SJSA1 (cell line): ENCODE results near the gene ABCD3. TPM values are rescaled to one million over a fixed set of nuclear protein-coding genes. Genes with fewer than 3 reads are reported as not detected.

Experiments used
- DNase-seq, 2 experiments: peaks; one replicate each; pipeline ENCODE4 v3.0.0-alpha.2; 2015 to 2020; ENCODE audit warnings: low spot score in 2 of 2, low read depth in 1 of 2
- H3K27ac ChIP-seq: fragments of 250-450 bp; sonication (Bioruptor Pico); 2 replicates; pipeline ENCODE4 v1.5.1; 2020; ENCODE audit warnings: mild to moderate bottlenecking, moderate library complexity
- H3K27me3 ChIP-seq: fragments of 250-450 bp; sonication (Bioruptor Pico); replicated peaks from 2 replicates; pipeline ENCODE4 v1.5.1; 2020; ENCODE audit warnings: mild to moderate bottlenecking, moderate library complexity
- H3K36me3 ChIP-seq: fragments of 250-450 bp; sonication (Bioruptor Pico); 2 replicates; pipeline ENCODE4 v1.5.1; 2020; ENCODE audit warnings: mild to moderate bottlenecking
- H3K4me1 ChIP-seq: fragments of 250-450 bp; sonication (Bioruptor Pico); replicated peaks from 2 replicates; pipeline ENCODE4 v1.6.1; 2021; ENCODE audit warnings: mild to moderate bottlenecking
- H3K4me3 ChIP-seq: fragments of 250-450 bp; sonication (Bioruptor Pico); 2 replicates; pipeline ENCODE4 v1.5.1; 2020; ENCODE audit warnings: mild to moderate bottlenecking
- H3K9me3 ChIP-seq: fragments of 250-450 bp; sonication (Bioruptor Pico); replicated peaks from 2 replicates; pipeline ENCODE4 v1.5.1; 2020; ENCODE audit warnings: mild to moderate bottlenecking
- total RNA-seq: library from RNA; depleted of rRNA; stranded (reverse); fragments of >200 nt; shearing (Covaris generic); gene quantifications from 2 replicates; pipeline ENCODE4 v1.2.3, GENCODE V29; 2014

ABCD3 gene
- total RNA-seq, 1 experiment from 2014 or later = 53.4 TPM

GRCh38 chr1:94501426-94501825 is 83.2 kb downstream of the ABCD3 start:
- H3K27me3 ChIP-seq = no peaks in the 10 kb centered on the region
- peaks cover 37% of the 10 kb centered on the region for H3K36me3 ChIP-seq
- no peak for DNase-seq
- H3K9me3 ChIP-seq = no peaks in the 10 kb centered on the region
- H3K27ac ChIP-seq = no peak overlapping the region
- no peak overlapping the region for H3K4me3 ChIP-seq
- no peaks in the 10 kb centered on the region for H3K4me1 ChIP-seq

GRCh38 chr1:94501935-94502334 is 83.7 kb downstream of the ABCD3 start:
- Histone ChIP-seq H3K27ac (no peak overlapping the region), H3K36me3 (peaks cover 37% of the 10 kb centered on the region), H3K9me3 (no peaks in the 10 kb centered on the region), H3K4me1 (no peaks in the 10 kb centered on the region), H3K4me3 (no peak overlapping the region), H3K27me3 (no peaks in the 10 kb centered on the region)
- DNase-seq = no peak

- Histone ChIP-seq H3K4me3 (no peak overlapping the region), H3K27ac (no peak overlapping the region), H3K27me3 (no peaks in the 10 kb centered on the region), H3K9me3 (no peaks in the 10 kb centered on the region), H3K4me1 (no peaks in the 10 kb centered on the region), H3K36me3 (peaks cover 37% of the 10 kb centered on the region)
- no peak for DNase-seq
These were observed 85.0 kb downstream of the ABCD3 start for GRCh38 chr1:94503153-94503552.

- Histone ChIP-seq H3K4me3 (no peak overlapping the region), H3K27ac (no peak overlapping the region), H3K4me1 (no peaks in the 10 kb centered on the region), H3K36me3 (peaks cover 24% of the 10 kb centered on the region), H3K9me3 (no peaks in the 10 kb centered on the region), H3K27me3 (no peaks in the 10 kb centered on the region)
- DNase-seq = no peak
These were observed 86.4 kb downstream of the ABCD3 start for GRCh38 chr1:94504601-94505000.

- Histone ChIP-seq H3K9me3 (no peaks in the 10 kb centered on the region), H3K4me3 (no peak overlapping the region), H3K36me3 (no peaks in the 10 kb centered on the region), H3K27me3 (no peaks in the 10 kb centered on the region), H3K27ac (no peak overlapping the region), H3K4me1 (no peaks in the 10 kb centered on the region)
- no peak for DNase-seq
These were observed 94.6 kb downstream of the ABCD3 start for GRCh38 chr1:94512816-94513215.

GRCh38 chr1:94514095-94514727 is 96.0 kb downstream of the ABCD3 start:
- no peaks in the 10 kb centered on the region for H3K36me3 ChIP-seq
- no peaks in the 10 kb centered on the region for H3K4me1 ChIP-seq
- H3K27ac ChIP-seq = no peak overlapping the region
- H3K9me3 ChIP-seq = no peaks in the 10 kb centered on the region
- DNase-seq = peak in 1 of 2 experiments; percentile 33
- no peaks in the 10 kb centered on the region for H3K27me3 ChIP-seq
- no peak overlapping the region for H3K4me3 ChIP-seq

- Histone ChIP-seq H3K4me3 (no peak overlapping the region), H3K36me3 (0 out of 2 replicates have a peak, but pooled peaks cover 3% of the 10 kb centered on the region), H3K27ac (no peak overlapping the region), H3K4me1 (no peaks in the 10 kb centered on the region), H3K9me3 (no peaks in the 10 kb centered on the region), H3K27me3 (no peaks in the 10 kb centered on the region)
- DNase-seq = no peak
These were observed 97.2 kb downstream of the ABCD3 start for GRCh38 chr1:94515296-94515947.

- Histone ChIP-seq H3K4me1 (peaks cover 6% of the 10 kb centered on the region), H3K4me3 (no peak overlapping the region), H3K9me3 (no peaks in the 10 kb centered on the region), H3K27ac (no peak overlapping the region), H3K36me3 (0 out of 2 replicates have a peak, but pooled peaks cover 3% of the 10 kb centered on the region), H3K27me3 (no peaks in the 10 kb centered on the region)
- no peak for DNase-seq
These were observed 101.2 kb downstream of the ABCD3 start for GRCh38 chr1:94519351-94519750.

- Histone ChIP-seq H3K27ac (no peak overlapping the region), H3K4me3 (no peak overlapping the region), H3K9me3 (no peaks in the 10 kb centered on the region), H3K27me3 (no peaks in the 10 kb centered on the region), H3K4me1 (peaks cover 21% of the 10 kb centered on the region), H3K36me3 (0 out of 2 replicates have a peak, but pooled peaks cover 3% of the 10 kb centered on the region)
- DNase-seq = peak in 1 of 2 experiments; percentile 64
These were observed 104.1 kb downstream of the ABCD3 start for GRCh38 chr1:94522304-94522703.

GRCh38 chr1:94524531-94524930 is 106.3 kb downstream of the ABCD3 start:
- Histone ChIP-seq H3K27me3 (no peaks in the 10 kb centered on the region), H3K9me3 (no peaks in the 10 kb centered on the region), H3K4me3 (no peak overlapping the region), H3K36me3 (peaks cover 12% of the 10 kb centered on the region), H3K4me1 (peaks cover 30% of the 10 kb centered on the region), H3K27ac (no peak overlapping the region)
- DNase-seq = no peak

GRCh38 chr1:94526152-94526980 is 108.2 kb downstream of the ABCD3 start:
- no peak for DNase-seq
- H3K4me3 ChIP-seq = no peak overlapping the region
- no peak overlapping the region for H3K27ac ChIP-seq
- H3K4me1 ChIP-seq = peaks cover 30% of the 10 kb centered on the region
- H3K27me3 ChIP-seq = no peaks in the 10 kb centered on the region
- no peaks in the 10 kb centered on the region for H3K9me3 ChIP-seq
- H3K36me3 ChIP-seq = peaks cover 24% of the 10 kb centered on the region

GRCh38 chr1:94527447-94528031 is 109.3 kb downstream of the ABCD3 start:
- no peaks in the 10 kb centered on the region for H3K9me3 ChIP-seq
- no peaks in the 10 kb centered on the region for H3K27me3 ChIP-seq
- peaks cover 25% of the 10 kb centered on the region for H3K4me1 ChIP-seq
- DNase-seq = no peak
- H3K4me3 ChIP-seq = no peak overlapping the region
- peaks cover 36% of the 10 kb centered on the region for H3K36me3 ChIP-seq
- no peak overlapping the region for H3K27ac ChIP-seq

GRCh38 chr1:94528299-94528698 is 110.1 kb downstream of the ABCD3 start:
- H3K4me3 ChIP-seq = no peak overlapping the region
- peaks cover 23% of the 10 kb centered on the region for H3K4me1 ChIP-seq
- H3K36me3 ChIP-seq = peaks cover 44% of the 10 kb centered on the region
- no peak for DNase-seq
- no peaks in the 10 kb centered on the region for H3K27me3 ChIP-seq
- H3K27ac ChIP-seq = no peak overlapping the region
- no peaks in the 10 kb centered on the region for H3K9me3 ChIP-seq

- DNase-seq = no peak
- H3K4me3 ChIP-seq = no peak overlapping the region
- no peaks in the 10 kb centered on the region for H3K27me3 ChIP-seq
- H3K27ac ChIP-seq = no peak overlapping the region
- H3K36me3 ChIP-seq = peaks cover 49% of the 10 kb centered on the region
- H3K9me3 ChIP-seq = no peaks in the 10 kb centered on the region
- peaks cover 23% of the 10 kb centered on the region for H3K4me1 ChIP-seq
These were observed 110.6 kb downstream of the ABCD3 start for GRCh38 chr1:94528826-94529225.
